Measurements from ENCODE around the gene DBNDD2.

GRCh38 chr20:45427236-45428149, 19.4 kb downstream of the DBNDD2 start:
- TF ChIP-seq CTCF (IDR thresholded peaks at IDR 0.05) (no peak), POLR2A (IDR thresholded peaks at IDR 0.05) (no peak)

All from adrenal gland (tissue), 5 donors.